Activated T-helper 2 cell treated with anti-CD3 and anti-CD28 coated beads, Interferon-gamma antibody, Interleukin-2, Interleukin-4, amounts not matched to agents 10 μg/mL and 5 μg/mL and 100 μg/mL, durations not matched to agents 14 hours and 24 hours and 36 hours (primary cell): ENCODE results near the gene ALDH5A1. TPM values are rescaled to one million over a fixed set of nuclear protein-coding genes. Genes with fewer than 3 reads are reported as not detected.

Experiments
- DNase-seq: peaks from one replicate; pipeline ENCODE4 v3.0.0; 2021; ENCODE audit warnings: low spot score
- H3K27ac Mint-ChIP-seq: one replicate; pipeline ENCODE4 v1.8.0; 2021; ENCODE audit warnings: mixed read lengths
- H3K27me3 Mint-ChIP-seq: one replicate; pipeline ENCODE4 v1.8.0; 2021; ENCODE audit warnings: low read depth, mixed read lengths
- H3K36me3 Mint-ChIP-seq: one replicate; pipeline ENCODE4 v1.8.0; 2021; ENCODE audit warnings: low read depth, mixed read lengths
- H3K4me1 Mint-ChIP-seq: one replicate; pipeline ENCODE4 v1.8.0; 2021; ENCODE audit warnings: low read depth, mixed read lengths
- H3K4me3 Mint-ChIP-seq: one replicate; pipeline ENCODE4 v1.8.0; 2021; ENCODE audit warnings: low read depth, mild to moderate bottlenecking, moderate library complexity, mixed read lengths
- H3K9me3 Mint-ChIP-seq: one replicate; pipeline ENCODE4 v1.8.0; 2021; ENCODE audit warnings: mixed read lengths
- intact Hi-C: fragments of 100-400 bp; cut with micrococcal nuclease; formaldehyde crosslinking; loops from one replicate; pipeline ENCODE4 v1.15.1; 2023
- total RNA-seq: library from RNA; stranded (reverse); gene quantifications from 2 replicates; pipeline ENCODE4 v1.2.3, GENCODE V29; 2022

The ALDH5A1 gene
- total RNA-seq, 1 donor from 2014 or later: 11.4 TPM

- Mint-ChIP-seq H3K27me3 (no peaks in the 10 kb centered on the region), H3K4me1 (no peaks in the 10 kb centered on the region)
Measured at GRCh38 chr6:24540197-24540596, 45.4 kb downstream of the ALDH5A1 start.

GRCh38 chr6:24543683-24544082, 48.9 kb downstream of the ALDH5A1 start:
- no peak for DNase-seq
- Mint-ChIP-seq H3K27ac (no peak overlapping the region), H3K4me1 (peaks cover 8% of the 10 kb centered on the region), H3K36me3 (no peaks in the 10 kb centered on the region), H3K4me3 (no peak overlapping the region), H3K9me3 (no peaks in the 10 kb centered on the region), H3K27me3 (peaks cover 10% of the 10 kb centered on the region)
- intact Hi-C loops: no loop called here

More at GRCh38 chr6:24540197-24540596, 45.4 kb downstream of the ALDH5A1 start:
- no peak overlapping the region for H3K27ac Mint-ChIP-seq
- no peak for DNase-seq
- H3K36me3 Mint-ChIP-seq: no peaks in the 10 kb centered on the region
- no peak overlapping the region for H3K4me3 Mint-ChIP-seq
- intact Hi-C loops: no loop called here
- no peaks in the 10 kb centered on the region for H3K9me3 Mint-ChIP-seq

GRCh38 chr6:24545183-24545582, 50.4 kb downstream of the ALDH5A1 start:
- no peaks in the 10 kb centered on the region for H3K9me3 Mint-ChIP-seq
- DNase-seq: no peak
- peaks cover 8% of the 10 kb centered on the region for H3K4me1 Mint-ChIP-seq
- no peaks in the 10 kb centered on the region for H3K36me3 Mint-ChIP-seq
- intact Hi-C loops: no loop called here
- no peak overlapping the region for H3K4me3 Mint-ChIP-seq
- peaks cover 10% of the 10 kb centered on the region for H3K27me3 Mint-ChIP-seq
- no peak overlapping the region for H3K27ac Mint-ChIP-seq

GRCh38 chr6:24545691-24546090, 50.9 kb downstream of the ALDH5A1 start:
- Mint-ChIP-seq H3K4me1 (peaks cover 8% of the 10 kb centered on the region), H3K4me3 (no peak overlapping the region), H3K9me3 (no peaks in the 10 kb centered on the region), H3K27me3 (peaks cover 10% of the 10 kb centered on the region), H3K36me3 (no peaks in the 10 kb centered on the region), H3K27ac (no peak overlapping the region)
- DNase-seq: no peak
- intact Hi-C loops: no loop called here

GRCh38 chr6:24546439-24546838, 51.7 kb downstream of the ALDH5A1 start:
- Mint-ChIP-seq H3K9me3 (no peaks in the 10 kb centered on the region), H3K27me3 (peaks cover 10% of the 10 kb centered on the region), H3K27ac (no peak overlapping the region), H3K36me3 (no peaks in the 10 kb centered on the region), H3K4me3 (no peak overlapping the region), H3K4me1 (peaks cover 8% of the 10 kb centered on the region)
- intact Hi-C loops: no loop called here
- no peak for DNase-seq

GRCh38 chr6:24547243-24547642, 52.5 kb downstream of the ALDH5A1 start:
- peak; percentile 16 for DNase-seq
- no peak overlapping the region for H3K27ac Mint-ChIP-seq
- no peaks in the 10 kb centered on the region for H3K9me3 Mint-ChIP-seq
- H3K4me3 Mint-ChIP-seq: no peak overlapping the region
- intact Hi-C loops: no loop called here
- H3K36me3 Mint-ChIP-seq: no peaks in the 10 kb centered on the region
- peaks cover 10% of the 10 kb centered on the region for H3K27me3 Mint-ChIP-seq
- H3K4me1 Mint-ChIP-seq: peaks cover 8% of the 10 kb centered on the region

- Mint-ChIP-seq H3K27me3 (peaks cover 10% of the 10 kb centered on the region), H3K4me1 (peaks cover 8% of the 10 kb centered on the region), H3K27ac (no peak overlapping the region), H3K4me3 (no peak overlapping the region), H3K36me3 (no peaks in the 10 kb centered on the region), H3K9me3 (no peaks in the 10 kb centered on the region)
- DNase-seq: no peak
- intact Hi-C loops: no loop called here
Measured at GRCh38 chr6:24549158-24549557, 54.4 kb downstream of the ALDH5A1 start.

- peaks cover 10% of the 10 kb centered on the region for H3K27me3 Mint-ChIP-seq
- no peak for DNase-seq
- no peak overlapping the region for H3K27ac Mint-ChIP-seq
- H3K36me3 Mint-ChIP-seq: no peaks in the 10 kb centered on the region
- no peak overlapping the region for H3K4me3 Mint-ChIP-seq
- H3K4me1 Mint-ChIP-seq: peaks cover 8% of the 10 kb centered on the region
- intact Hi-C loops: no loop called here
- no peaks in the 10 kb centered on the region for H3K9me3 Mint-ChIP-seq
Measured at GRCh38 chr6:24549674-24550353, 55.0 kb downstream of the ALDH5A1 start.

GRCh38 chr6:24551139-24551538, 56.4 kb downstream of the ALDH5A1 start:
- Mint-ChIP-seq H3K4me1 (peaks cover 8% of the 10 kb centered on the region), H3K9me3 (no peaks in the 10 kb centered on the region)
- intact Hi-C loops: no loop called here

GRCh38 chr6:24554474-24554873, 59.7 kb downstream of the ALDH5A1 start:
- Mint-ChIP-seq H3K4me3 (no peak overlapping the region), H3K9me3 (no peaks in the 10 kb centered on the region), H3K36me3 (no peaks in the 10 kb centered on the region), H3K4me1 (no peaks in the 10 kb centered on the region), H3K27me3 (peaks cover 10% of the 10 kb centered on the region), H3K27ac (no peak overlapping the region)
- DNase-seq: no peak
- intact Hi-C loops: no loop called here

More at GRCh38 chr6:24551139-24551538, 56.4 kb downstream of the ALDH5A1 start:
- no peaks in the 10 kb centered on the region for H3K36me3 Mint-ChIP-seq
- H3K27me3 Mint-ChIP-seq: peaks cover 14% of the 10 kb centered on the region
- DNase-seq: no peak
- H3K4me3 Mint-ChIP-seq: no peak overlapping the region
- H3K27ac Mint-ChIP-seq: no peak overlapping the region

GRCh38 chr6:24558516-24558915, 63.7 kb downstream of the ALDH5A1 start:
- Mint-ChIP-seq H3K27me3 (peaks cover 14% of the 10 kb centered on the region), H3K9me3 (no peaks in the 10 kb centered on the region), H3K27ac (no peak overlapping the region), H3K4me1 (no peaks in the 10 kb centered on the region), H3K4me3 (no peak overlapping the region), H3K36me3 (no peaks in the 10 kb centered on the region)
- intact Hi-C loops: no loop called here
- no peak for DNase-seq

GRCh38 chr6:24564081-24564480, 69.3 kb downstream of the ALDH5A1 start:
- DNase-seq: no peak
- Mint-ChIP-seq H3K27me3 (peaks cover 6% of the 10 kb centered on the region), H3K4me3 (no peak overlapping the region), H3K36me3 (no peaks in the 10 kb centered on the region), H3K9me3 (no peaks in the 10 kb centered on the region), H3K27ac (no peak overlapping the region), H3K4me1 (no peaks in the 10 kb centered on the region)
- intact Hi-C loops: no loop called here

GRCh38 chr6:24565196-24565595, 70.4 kb downstream of the ALDH5A1 start:
- H3K27me3 Mint-ChIP-seq: peaks cover 5% of the 10 kb centered on the region
- intact Hi-C loops: no loop called here
- no peak overlapping the region for H3K27ac Mint-ChIP-seq
- no peak overlapping the region for H3K4me3 Mint-ChIP-seq
- H3K4me1 Mint-ChIP-seq: no peaks in the 10 kb centered on the region
- no peak for DNase-seq
- H3K9me3 Mint-ChIP-seq: no peaks in the 10 kb centered on the region
- no peaks in the 10 kb centered on the region for H3K36me3 Mint-ChIP-seq
